Trophoblast cell (in vitro differentiated cells and primary cell): ENCODE data around the gene SMAD9.

Experiments used
- DNase-seq, 2 donors: peaks; one replicate each; pipeline ENCODE4 v3.0.0-alpha.2; 2016
- H2AFZ ChIP-seq: 2 replicates; pipeline ENCODE4 v1.6.1; 2013; ENCODE audit warnings: low read length, moderate library complexity, mild to moderate bottlenecking; ENCODE audit not compliant: insufficient read depth, poor library complexity
- H2AK5ac ChIP-seq: 2 replicates; pipeline ENCODE4 v1.6.1; 2013; ENCODE audit warnings: mild to moderate bottlenecking, low read length
- H2BK120ac ChIP-seq: 2 replicates; pipeline ENCODE4 v1.6.1; 2013; ENCODE audit warnings: low read length, mild to moderate bottlenecking, moderate library complexity; ENCODE audit not compliant: insufficient read depth, poor library complexity
- H2BK12ac ChIP-seq: 2 replicates; pipeline ENCODE4 v1.6.1; 2013; ENCODE audit warnings: mild to moderate bottlenecking, low read length, moderate library complexity
- H2BK5ac ChIP-seq: 2 replicates; pipeline ENCODE4 v1.6.1; 2013; ENCODE audit warnings: low read length, low read depth, moderate library complexity, mild to moderate bottlenecking; ENCODE audit not compliant: poor library complexity
- H3K14ac ChIP-seq: 2 replicates; pipeline ENCODE4 v1.6.1; 2013; ENCODE audit warnings: mild to moderate bottlenecking, low read length
- H3K18ac ChIP-seq: 2 replicates; pipeline ENCODE4 v1.6.1; 2013; ENCODE audit warnings: mild to moderate bottlenecking, low read length
- H3K23ac ChIP-seq: 2 replicates; pipeline ENCODE4 v1.6.1; 2013; ENCODE audit warnings: low read length
- H3K27ac ChIP-seq: 2 replicates; pipeline ENCODE4 v1.5.1; 2013; ENCODE audit warnings: low read depth, mild to moderate bottlenecking, inconsistent platforms, low read length, moderate library complexity
- H3K27me3 ChIP-seq: 2 replicates; pipeline ENCODE4 v1.6.1; 2013; ENCODE audit warnings: inconsistent platforms, mild to moderate bottlenecking, low read length, moderate library complexity; ENCODE audit not compliant: insufficient read depth
- H3K36me3 ChIP-seq, 2 experiments: 1 replicate in 1 of 2; 2 replicates in 1 of 2; pipeline ENCODE4 v1.6.1; 2013; ENCODE audit warnings: low read length in 2 of 2, mild to moderate bottlenecking in 2 of 2, moderate library complexity in 1 of 2; ENCODE audit not compliant: insufficient read depth in 2 of 2, control insufficient read depth in 1 of 2
- H3K4ac ChIP-seq: 2 replicates; pipeline ENCODE4 v1.6.1; 2013; ENCODE audit warnings: low read depth, mild to moderate bottlenecking, low read length, moderate library complexity
- H3K4me1 ChIP-seq, 2 experiments: 1 replicate in 1 of 2; 2 replicates in 1 of 2; pipeline ENCODE4 v1.6.1; 2013; ENCODE audit warnings: low read length in 2 of 2, mild to moderate bottlenecking in 2 of 2, moderate library complexity in 1 of 2; ENCODE audit not compliant: insufficient read depth in 2 of 2, control insufficient read depth in 1 of 2
- H3K4me2 ChIP-seq: 2 replicates; pipeline ENCODE4 v1.6.1; 2013; ENCODE audit warnings: inconsistent platforms, mild to moderate bottlenecking, low read length, moderate library complexity
- H3K4me3 ChIP-seq: 2 replicates; pipeline ENCODE4 v1.5.1; 2013; ENCODE audit warnings: mild to moderate bottlenecking, low read depth, low read length, inconsistent platforms
- H3K79me1 ChIP-seq: one replicate; pipeline ENCODE4 v1.6.1; 2013; ENCODE audit warnings: low read length
- H3K79me2 ChIP-seq: 2 replicates; pipeline ENCODE4 v1.6.1; 2013; ENCODE audit warnings: low read length, mild to moderate bottlenecking; ENCODE audit not compliant: control insufficient read depth, insufficient read depth, poor library complexity
- H3K9ac ChIP-seq: 2 replicates; pipeline ENCODE4 v1.6.1; 2013; ENCODE audit warnings: mild to moderate bottlenecking, low read length
- H3K9me3 ChIP-seq: 2 replicates; pipeline ENCODE4 v1.6.1; 2013; ENCODE audit warnings: low read depth, mild to moderate bottlenecking, control low read depth, inconsistent platforms, low read length; ENCODE audit not compliant: insufficient read depth
- H4K12ac ChIP-seq: 2 replicates; pipeline ENCODE4 v1.6.1; 2013; ENCODE audit warnings: low read depth, mild to moderate bottlenecking, low read length, moderate library complexity
- H4K8ac ChIP-seq: 2 replicates; pipeline ENCODE4 v1.6.1; 2013; ENCODE audit warnings: low read depth, mild to moderate bottlenecking, low read length, moderate library complexity
- H4K91ac ChIP-seq: one replicate; pipeline ENCODE4 v1.6.1; 2013; ENCODE audit warnings: low read depth, mild to moderate bottlenecking, low read length, moderate library complexity
- WGBS: extraction: QIAGEN DNeasy Blood & Tissue Kit; methylation state at CpG from one replicate; pipeline ENCODE4 v1.1.7; 2013; ENCODE audit warnings: missing lambda C conversion rate; ENCODE audit not compliant: insufficient read length, insufficient coverage; ENCODE audit errors: extremely low coverage; 5-methylcytosine and 5-hydroxymethylcytosine counted together

The SMAD9 gene

GRCh38 chr13:36834299-36834698 lies 85.7 kb downstream of the SMAD9 start:
- H2BK120ac ChIP-seq: no peak overlapping the region
- peaks cover under 1% of the 10 kb centered on the region for H3K9me3 ChIP-seq
- H4K8ac ChIP-seq: no peak overlapping the region
- no peak overlapping the region for H3K23ac ChIP-seq
- H2AK5ac ChIP-seq: no peak overlapping the region
- WGBS: no CpG with 5 or more reads among the region's 3 CpGs
- H2AFZ ChIP-seq: no peak overlapping the region
- H4K12ac ChIP-seq: no peak overlapping the region
- H3K4me3 ChIP-seq: no peak overlapping the region
- H3K36me3 ChIP-seq: peaks cover 2 to 3% of the 10 kb centered on the region in 2 experiments
- no peak overlapping the region for H2BK5ac ChIP-seq
- H4K91ac ChIP-seq: no peak overlapping the region
- no peak overlapping the region for H3K4me2 ChIP-seq
- no peak overlapping the region for H2BK12ac ChIP-seq
- H3K4me1 ChIP-seq: peaks cover 0 to 3% of the 10 kb centered on the region in 2 experiments
- no peak overlapping the region for H3K9ac ChIP-seq
- H3K79me1 ChIP-seq: no peaks in the 10 kb centered on the region
- no peak for DNase-seq
- H3K79me2 ChIP-seq: no peaks in the 10 kb centered on the region
- H3K27me3 ChIP-seq: no peaks in the 10 kb centered on the region
- H3K18ac ChIP-seq: no peak overlapping the region
- no peak overlapping the region for H3K4ac ChIP-seq
- no peak overlapping the region for H3K27ac ChIP-seq
- no peak overlapping the region for H3K14ac ChIP-seq

GRCh38 chr13:36831291-36831690 lies 88.7 kb downstream of the SMAD9 start:
- no peak overlapping the region for H2BK5ac ChIP-seq
- no peak overlapping the region for H4K91ac ChIP-seq
- WGBS: no CpG with 5 or more reads among the region's 3 CpGs

GRCh38 chr13:36829753-36830152 lies 90.3 kb downstream of the SMAD9 start:
- no peaks in the 10 kb centered on the region for H3K79me2 ChIP-seq
- H3K4me2 ChIP-seq: no peak overlapping the region
- H3K9ac ChIP-seq: no peak overlapping the region
- H3K4ac ChIP-seq: no peak overlapping the region
- DNase-seq: no peak
- no peak overlapping the region for H2BK12ac ChIP-seq
- no peak overlapping the region for H4K91ac ChIP-seq
- no peaks in the 10 kb centered on the region for H3K4me1 ChIP-seq
- no peak overlapping the region for H3K23ac ChIP-seq
- H2BK5ac ChIP-seq: no peak overlapping the region
- H3K36me3 ChIP-seq: peaks cover 2 to 3% of the 10 kb centered on the region in 2 experiments
- no peak overlapping the region for H4K8ac ChIP-seq
- H2BK120ac ChIP-seq: no peak overlapping the region
- H3K9me3 ChIP-seq: no peaks in the 10 kb centered on the region
- H4K12ac ChIP-seq: no peak overlapping the region
- no peaks in the 10 kb centered on the region for H3K79me1 ChIP-seq
- no peak overlapping the region for H3K4me3 ChIP-seq
- no peaks in the 10 kb centered on the region for H3K27me3 ChIP-seq
- H2AK5ac ChIP-seq: no peak overlapping the region
- no peak overlapping the region for H3K27ac ChIP-seq
- no peak overlapping the region for H3K14ac ChIP-seq
- no peak overlapping the region for H2AFZ ChIP-seq
- no CpG with 5 or more reads among the region's 1 CpG for WGBS
- no peak overlapping the region for H3K18ac ChIP-seq

More at GRCh38 chr13:36831291-36831690, 88.7 kb downstream of the SMAD9 start:
- no peak overlapping the region for H3K23ac ChIP-seq
- H2BK120ac ChIP-seq: no peak overlapping the region
- H3K4me2 ChIP-seq: no peak overlapping the region
- no peak overlapping the region for H3K9ac ChIP-seq
- no peak overlapping the region for H2BK12ac ChIP-seq
- H4K8ac ChIP-seq: no peak overlapping the region
- DNase-seq: no peak
- no peak overlapping the region for H3K27ac ChIP-seq
- no peaks in the 10 kb centered on the region for H3K79me1 ChIP-seq
- peak overlapping the region; percentile 44 for H3K4me3 ChIP-seq
- H3K4me1 ChIP-seq: no peaks in the 10 kb centered on the region
- H3K36me3 ChIP-seq: peaks cover 2 to 3% of the 10 kb centered on the region in 2 experiments
- no peak overlapping the region for H2AFZ ChIP-seq
- H3K4ac ChIP-seq: no peak overlapping the region
- H3K14ac ChIP-seq: no peak overlapping the region
- no peak overlapping the region for H2AK5ac ChIP-seq
- H3K9me3 ChIP-seq: no peaks in the 10 kb centered on the region
- no peaks in the 10 kb centered on the region for H3K27me3 ChIP-seq
- H3K79me2 ChIP-seq: no peaks in the 10 kb centered on the region
- H4K12ac ChIP-seq: no peak overlapping the region
- no peak overlapping the region for H3K18ac ChIP-seq

- Histone ChIP-seq H4K12ac (no peak overlapping the region), H3K18ac (no peak overlapping the region), H3K27me3 (no peaks in the 10 kb centered on the region), H2BK5ac (no peak overlapping the region), H3K4me2 (no peak overlapping the region), H3K4me3 (no peak overlapping the region), H3K4me1 (peaks cover 3 to 5% of the 10 kb centered on the region in 2 experiments), H3K23ac (no peak overlapping the region), H2AFZ (no peak overlapping the region), H4K8ac (no peak overlapping the region), H3K79me1 (peaks cover 4% of the 10 kb centered on the region), H3K27ac (no peak overlapping the region), H2BK12ac (no peak overlapping the region), H3K9ac (no peak overlapping the region), H3K79me2 (no peaks in the 10 kb centered on the region), H3K36me3 (no peaks in the 10 kb centered on the region), H2BK120ac (no peak overlapping the region), H2AK5ac (no peak overlapping the region), H3K14ac (no peak overlapping the region), H3K9me3 (no peaks in the 10 kb centered on the region), H4K91ac (no peak overlapping the region), H3K4ac (no peak overlapping the region)
- no peak for DNase-seq
- WGBS: no CpG with 5 or more reads among the region's 3 CpGs
Measured at GRCh38 chr13:36822785-36823184, 97.3 kb downstream of the SMAD9 start.
